Measurements from ENCODE around the gene EDEM3. TPM values are rescaled to one million over a fixed set of nuclear protein-coding genes. Genes with fewer than 3 reads are reported as not detected.

The EDEM3 gene
- total RNA-seq, 1 experiment from 2014 or later: 10.6 TPM

DNA sequence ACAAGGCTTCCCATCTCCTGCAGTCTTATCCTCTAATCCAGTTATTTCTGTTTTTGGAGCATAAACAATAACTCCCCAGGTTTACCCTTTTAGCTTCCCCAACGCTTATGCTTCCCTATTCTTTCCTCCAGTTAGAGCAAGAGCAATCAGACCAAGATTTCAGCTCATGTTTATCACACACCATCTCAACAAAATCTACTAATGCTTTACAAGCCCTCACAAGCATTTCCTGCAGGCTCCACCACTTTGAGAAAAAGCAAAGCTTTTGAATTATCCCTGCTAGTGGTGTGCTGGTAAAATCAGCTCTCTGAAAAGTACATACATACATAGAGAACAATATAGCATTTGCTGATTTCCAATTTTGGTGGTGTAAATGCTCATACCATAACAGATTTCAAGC is 92.9 kb downstream of the EDEM3 start:
- no peaks in the 10 kb centered on the region for H3K36me3 Mint-ChIP-seq
- no peak for ATAC-seq
- peaks cover 8% of the 10 kb centered on the region for H3K27me3 Mint-ChIP-seq (ENCODE audit: low read depth)
- ChIA-PET CTCF (interaction anchor here (0.9 to 1.3 kb wide), 4 partner anchors 10 to 275 kb away, joined by 3 to 5 read pairs (median 4); partner anchors contain the start of gene C1orf21), POLR2A (interaction anchor here (0.8 kb wide), 1 partner anchor 290 kb away, joined by 4 read pairs; no protein-coding TSS in a partner anchor)
- TF ChIP-seq ELF4 (CRISPR knock-in tag; IDR thresholded peaks at IDR 0.05; ENCODE audit: low read depth) (no peak), TCF7 (CRISPR knock-in tag; IDR thresholded peaks at IDR 0.05; ENCODE audit: low read depth) (no peak), FOXP1 (CRISPR knock-in tag; IDR thresholded peaks at IDR 0.05; ENCODE audit: borderline replicate concordance) (no peak), FOXJ3 (CRISPR knock-in tag; IDR thresholded peaks at IDR 0.05; ENCODE audit: borderline replicate concordance) (no peak), PRRX2 (CRISPR knock-in tag; IDR thresholded peaks at IDR 0.05) (no peak)
- TF ChIP-seq, protein P1, sequence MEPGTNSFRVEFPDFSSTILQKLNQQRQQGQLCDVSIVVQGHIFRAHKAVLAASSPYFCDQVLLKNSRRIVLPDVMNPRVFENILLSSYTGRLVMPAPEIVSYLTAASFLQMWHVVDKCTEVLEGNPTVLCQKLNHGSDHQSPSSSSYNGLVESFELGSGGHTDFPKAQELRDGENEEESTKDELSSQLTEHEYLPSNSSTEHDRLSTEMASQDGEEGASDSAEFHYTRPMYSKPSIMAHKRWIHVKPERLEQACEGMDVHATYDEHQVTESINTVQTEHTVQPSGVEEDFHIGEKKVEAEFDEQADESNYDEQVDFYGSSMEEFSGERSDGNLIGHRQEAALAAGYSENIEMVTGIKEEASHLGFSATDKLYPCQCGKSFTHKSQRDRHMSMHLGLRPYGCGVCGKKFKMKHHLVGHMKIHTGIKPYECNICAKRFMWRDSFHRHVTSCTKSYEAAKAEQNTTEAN (CRISPR knock-in tag; IDR thresholded peaks at IDR 0.05): no peak
- H3K4me3 Mint-ChIP-seq: no peak overlapping the region
- no peaks in the 10 kb centered on the region for H3K9me3 Mint-ChIP-seq
- no peak for DNase-seq (ENCODE audit: low spot score)
- peaks cover 20% of the 10 kb centered on the region for H3K4me1 Mint-ChIP-seq
- no peak overlapping the region for H3K27ac Mint-ChIP-seq

DNA sequence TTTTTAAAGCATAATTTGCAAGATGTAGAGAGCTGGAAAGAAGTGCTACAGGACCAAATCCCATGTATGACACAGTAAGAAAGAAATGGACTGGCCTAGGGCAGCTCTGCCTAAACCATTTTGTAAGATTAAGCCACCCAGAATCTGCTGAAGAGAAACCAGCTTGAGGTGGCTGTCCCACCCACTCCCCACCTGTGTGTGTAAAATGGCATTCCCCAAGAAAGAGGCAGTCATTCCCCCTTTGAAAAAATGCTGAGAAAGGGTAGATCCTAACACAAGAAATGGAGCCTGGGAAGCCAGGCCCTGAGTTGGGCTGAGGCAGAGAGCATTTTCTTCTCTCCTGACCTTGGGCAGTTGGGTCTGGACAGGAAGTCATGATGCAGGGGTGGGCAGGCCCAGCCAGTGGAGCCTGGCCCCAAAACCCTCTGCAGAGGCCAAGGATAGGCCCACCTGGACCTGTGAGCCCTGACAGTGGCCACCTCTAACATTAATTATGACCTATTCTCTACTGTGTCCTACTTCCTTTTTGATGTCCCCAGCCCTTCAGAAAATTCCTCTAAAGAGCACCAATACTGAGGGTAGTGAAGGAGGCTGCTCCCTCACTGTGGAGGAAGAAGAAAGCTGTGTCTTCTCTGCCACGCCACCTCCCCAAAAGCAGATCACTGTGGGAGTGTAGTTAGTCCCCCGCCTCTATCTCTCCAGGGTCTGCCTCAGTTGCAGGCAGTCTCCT is 94.0 kb downstream of the EDEM3 start:
- Mint-ChIP-seq H3K4me1 (peaks cover 19% of the 10 kb centered on the region), H3K36me3 (no peaks in the 10 kb centered on the region), H3K27me3 (ENCODE audit: low read depth) (peaks cover 8% of the 10 kb centered on the region), H3K9me3 (no peaks in the 10 kb centered on the region), H3K4me3 (no peak overlapping the region), H3K27ac (no peak overlapping the region)
- no peak for DNase-seq (ENCODE audit: low spot score)
- POLR2A ChIA-PET: no interaction called here
- ATAC-seq: no peak
- CTCF ChIA-PET: interaction anchor here (1.2 to 1.3 kb wide), 2 partner anchors 31 to 418 kb away, joined by 3 read pairs; no protein-coding TSS in a partner anchor
- TF ChIP-seq, protein P2, sequence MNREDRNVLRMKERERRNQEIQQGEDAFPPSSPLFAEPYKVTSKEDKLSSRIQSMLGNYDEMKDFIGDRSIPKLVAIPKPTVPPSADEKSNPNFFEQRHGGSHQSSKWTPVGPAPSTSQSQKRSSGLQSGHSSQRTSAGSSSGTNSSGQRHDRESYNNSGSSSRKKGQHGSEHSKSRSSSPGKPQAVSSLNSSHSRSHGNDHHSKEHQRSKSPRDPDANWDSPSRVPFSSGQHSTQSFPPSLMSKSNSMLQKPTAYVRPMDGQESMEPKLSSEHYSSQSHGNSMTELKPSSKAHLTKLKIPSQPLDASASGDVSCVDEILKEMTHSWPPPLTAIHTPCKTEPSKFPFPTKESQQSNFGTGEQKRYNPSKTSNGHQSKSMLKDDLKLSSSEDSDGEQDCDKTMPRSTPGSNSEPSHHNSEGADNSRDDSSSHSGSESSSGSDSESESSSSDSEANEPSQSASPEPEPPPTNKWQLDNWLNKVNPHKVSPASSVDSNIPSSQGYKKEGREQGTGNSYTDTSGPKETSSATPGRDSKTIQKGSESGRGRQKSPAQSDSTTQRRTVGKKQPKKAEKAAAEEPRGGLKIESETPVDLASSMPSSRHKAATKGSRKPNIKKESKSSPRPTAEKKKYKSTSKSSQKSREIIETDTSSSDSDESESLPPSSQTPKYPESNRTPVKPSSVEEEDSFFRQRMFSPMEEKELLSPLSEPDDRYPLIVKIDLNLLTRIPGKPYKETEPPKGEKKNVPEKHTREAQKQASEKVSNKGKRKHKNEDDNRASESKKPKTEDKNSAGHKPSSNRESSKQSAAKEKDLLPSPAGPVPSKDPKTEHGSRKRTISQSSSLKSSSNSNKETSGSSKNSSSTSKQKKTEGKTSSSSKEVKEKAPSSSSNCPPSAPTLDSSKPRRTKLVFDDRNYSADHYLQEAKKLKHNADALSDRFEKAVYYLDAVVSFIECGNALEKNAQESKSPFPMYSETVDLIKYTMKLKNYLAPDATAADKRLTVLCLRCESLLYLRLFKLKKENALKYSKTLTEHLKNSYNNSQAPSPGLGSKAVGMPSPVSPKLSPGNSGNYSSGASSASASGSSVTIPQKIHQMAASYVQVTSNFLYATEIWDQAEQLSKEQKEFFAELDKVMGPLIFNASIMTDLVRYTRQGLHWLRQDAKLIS (CRISPR knock-in tag; IDR thresholded peaks at IDR 0.05; ENCODE audit: borderline replicate concordance): no peak
- no peak for TF ChIP-seq NR1H2 (CRISPR knock-in tag; IDR thresholded peaks at IDR 0.05)
- no peak for TF ChIP-seq RORB (CRISPR knock-in tag; IDR thresholded peaks at IDR 0.05)
- TF ChIP-seq CREM (CRISPR knock-in tag; IDR thresholded peaks at IDR 0.05): no peak
- TF ChIP-seq ZNF121 (CRISPR knock-in tag; IDR thresholded peaks at IDR 0.05): no peak
- TF ChIP-seq CREB1 (CRISPR knock-in tag; IDR thresholded peaks at IDR 0.05): no peak
- no peak for TF ChIP-seq SMAD3 (CRISPR knock-in tag; IDR thresholded peaks at IDR 0.05; ENCODE audit: borderline replicate concordance)
- no peak for TF ChIP-seq GTF2I (CRISPR knock-in tag; conservative IDR thresholded peaks at IDR 0.05)
- TF ChIP-seq, protein P3, sequence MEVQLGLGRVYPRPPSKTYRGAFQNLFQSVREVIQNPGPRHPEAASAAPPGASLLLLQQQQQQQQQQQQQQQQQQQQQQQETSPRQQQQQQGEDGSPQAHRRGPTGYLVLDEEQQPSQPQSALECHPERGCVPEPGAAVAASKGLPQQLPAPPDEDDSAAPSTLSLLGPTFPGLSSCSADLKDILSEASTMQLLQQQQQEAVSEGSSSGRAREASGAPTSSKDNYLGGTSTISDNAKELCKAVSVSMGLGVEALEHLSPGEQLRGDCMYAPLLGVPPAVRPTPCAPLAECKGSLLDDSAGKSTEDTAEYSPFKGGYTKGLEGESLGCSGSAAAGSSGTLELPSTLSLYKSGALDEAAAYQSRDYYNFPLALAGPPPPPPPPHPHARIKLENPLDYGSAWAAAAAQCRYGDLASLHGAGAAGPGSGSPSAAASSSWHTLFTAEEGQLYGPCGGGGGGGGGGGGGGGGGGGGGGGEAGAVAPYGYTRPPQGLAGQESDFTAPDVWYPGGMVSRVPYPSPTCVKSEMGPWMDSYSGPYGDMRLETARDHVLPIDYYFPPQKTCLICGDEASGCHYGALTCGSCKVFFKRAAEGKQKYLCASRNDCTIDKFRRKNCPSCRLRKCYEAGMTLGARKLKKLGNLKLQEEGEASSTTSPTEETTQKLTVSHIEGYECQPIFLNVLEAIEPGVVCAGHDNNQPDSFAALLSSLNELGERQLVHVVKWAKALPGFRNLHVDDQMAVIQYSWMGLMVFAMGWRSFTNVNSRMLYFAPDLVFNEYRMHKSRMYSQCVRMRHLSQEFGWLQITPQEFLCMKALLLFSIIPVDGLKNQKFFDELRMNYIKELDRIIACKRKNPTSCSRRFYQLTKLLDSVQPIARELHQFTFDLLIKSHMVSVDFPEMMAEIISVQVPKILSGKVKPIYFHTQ (CRISPR knock-in tag; IDR thresholded peaks at IDR 0.05): no peak
- TF ChIP-seq ZNF416 (CRISPR knock-in tag; IDR thresholded peaks at IDR 0.05): no peak
- TF ChIP-seq NFATC4 (CRISPR knock-in tag; IDR thresholded peaks at IDR 0.05): no peak
- TF ChIP-seq PRRX2 (CRISPR knock-in tag; IDR thresholded peaks at IDR 0.05): no peak
- TF ChIP-seq NFE2L1 (CRISPR knock-in tag; IDR thresholded peaks at IDR 0.05): no peak
- TF ChIP-seq, protein P4, sequence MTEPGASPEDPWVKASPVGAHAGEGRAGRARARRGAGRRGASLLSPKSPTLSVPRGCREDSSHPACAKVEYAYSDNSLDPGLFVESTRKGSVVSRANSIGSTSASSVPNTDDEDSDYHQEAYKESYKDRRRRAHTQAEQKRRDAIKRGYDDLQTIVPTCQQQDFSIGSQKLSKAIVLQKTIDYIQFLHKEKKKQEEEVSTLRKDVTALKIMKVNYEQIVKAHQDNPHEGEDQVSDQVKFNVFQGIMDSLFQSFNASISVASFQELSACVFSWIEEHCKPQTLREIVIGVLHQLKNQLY (CRISPR knock-in tag; IDR thresholded peaks at IDR 0.05): no peak
- TF ChIP-seq ATF1 (CRISPR knock-in tag; IDR thresholded peaks at IDR 0.05): no peak
- TF ChIP-seq FOXP1 (CRISPR knock-in tag; IDR thresholded peaks at IDR 0.05; ENCODE audit: borderline replicate concordance): no peak
